Motor neuron (in vitro differentiated cells): ENCODE results near the gene MCTP2. TPM values are rescaled to one million over a fixed set of nuclear protein-coding genes. Genes with fewer than 3 reads are reported as not detected.

ENCODE experiments used
- ATAC-seq, 8 experiments: fragments of 200-7000 bp; cut with Tn5 transposase; replicated peaks in 6 of 8; 2 replicates each; pipeline ENCODE4 v1.8.0; 2021; ENCODE audit warnings: mild to moderate bottlenecking in 8 of 8, moderate library complexity in 8 of 8
- H3K27ac ChIP-seq, 2 donors: fragments of 250-450 bp; sonication (Bioruptor Pico); 2 replicates each; pipeline ENCODE4 v1.9.0; 2021; ENCODE audit warnings: antibody characterized with exemption in 2 of 2, mild to moderate bottlenecking in 2 of 2, moderate library complexity in 1 of 2
- H3K4me1 ChIP-seq, 2 donors: fragments of 250-450 bp; sonication (Bioruptor Pico); replicated peaks in 1 of 2; 2 replicates each; pipeline ENCODE4 v1.6.1; 2021; ENCODE audit warnings: antibody characterized with exemption in 2 of 2, mild to moderate bottlenecking in 2 of 2, moderate library complexity in 1 of 2
- H3K4me3 ChIP-seq, 5 donors: fragments of 250-450 bp; sonication (Bioruptor Pico); 2 replicates each; pipeline ENCODE4 v1.9.0; 2021; ENCODE audit warnings: antibody characterized with exemption in 5 of 5, mild to moderate bottlenecking in 5 of 5, moderate library complexity in 4 of 5
- WGBS, 10 experiments: fragments of 450-650 bp; shearing (Covaris generic); methylation state at CpG; one replicate each; pipeline ENCODE4 v1.0.0; 2022; 5-methylcytosine and 5-hydroxymethylcytosine counted together
- in situ Hi-C, 9 experiments: fragments of 400-800 bp; cut with MboI; loops; one replicate each; pipeline ENCODE4 v1.15.0; 2021; ENCODE audit warnings: low sequenced_read_pairs in 9 of 9, low pct_unique_long_range_greater_than_20kb in 2 of 9; ENCODE audit not compliant: unreplicated experiment in 9 of 9
- total RNA-seq, 8 experiments: library from RNA; unstranded; fragments of 300-600 nt; gene quantifications; 2 replicates each; pipeline versions ENCODE4 v1.2.3 to v1.2.4, GENCODE V29; 2022

The MCTP2 gene
- total RNA-seq, 8 experiments from 2014 or later = 0.11 to 50.8 (median 2.0) TPM

- Histone ChIP-seq H3K27ac (no peak overlapping the region), H3K4me3 (no peak overlapping the region), H3K4me1 (no peaks in the 10 kb centered on the region)
- WGBS, 10 experiments = 6 to 100% (median 95%) methylated on average over 1 to 2 of the region's 2 CpGs
- peak in 1 of 8 experiments; percentile 42 for ATAC-seq
- in situ Hi-C loops = no loop called here
Measured at GRCh38 chr15:94258246-94258645, 26.9 kb downstream of the MCTP2 start.

- WGBS, 10 experiments = 71 to 100% (median 90%) methylated on average over 1 of the region's 1 CpG; no CpG with 5 or more reads in 3 of the 10 experiments
- Histone ChIP-seq H3K27ac (no peak overlapping the region), H3K4me3 (no peak overlapping the region), H3K4me1 (no peaks in the 10 kb centered on the region)
- ATAC-seq = no peak
- in situ Hi-C loops = no loop called here
Measured at GRCh38 chr15:94259121-94259751, 27.9 kb downstream of the MCTP2 start.

GRCh38 chr15:94259863-94260262 is 28.5 kb downstream of the MCTP2 start:
- no peak overlapping the region for H3K4me3 ChIP-seq
- H3K27ac ChIP-seq = no peak overlapping the region
- ATAC-seq = no peak
- no peaks in the 10 kb centered on the region for H3K4me1 ChIP-seq
- in situ Hi-C loops = no loop called here
- 40 to 88% (median 61%) methylated on average over 1 to 3 of the region's 3 CpGs; no CpG with 5 or more reads in 4 of the 10 experiments for WGBS, 10 experiments

GRCh38 chr15:94262201-94262600 is 30.8 kb downstream of the MCTP2 start:
- no peak for ATAC-seq
- Histone ChIP-seq H3K27ac (no peak overlapping the region), H3K4me1 (peaks cover 0 to 2% of the 10 kb centered on the region in 2 donors), H3K4me3 (no peak overlapping the region)
- 0 to 86% (median 57%) methylated on average over 1 of the region's 1 CpG; no CpG with 5 or more reads in 1 of the 10 experiments for WGBS, 10 experiments
- in situ Hi-C loops = no loop called here

- Histone ChIP-seq H3K4me1 (peaks cover 0 to 2% of the 10 kb centered on the region in 2 donors), H3K27ac (no peak overlapping the region), H3K4me3 (no peak overlapping the region)
- ATAC-seq = peak in 2 of 8 experiments; percentile 75 to 79
- 0 to 100% (median 81%) methylated on average over 3 to 7 of the region's 7 CpGs; no CpG with 5 or more reads in 4 of the 10 experiments for WGBS, 10 experiments
- in situ Hi-C loops = no loop called here
Measured at GRCh38 chr15:94263341-94264273, 32.2 kb downstream of the MCTP2 start.

GRCh38 chr15:94265009-94265408 is 33.6 kb downstream of the MCTP2 start:
- 56 to 100% (median 93%) methylated on average over 1 to 4 of the region's 4 CpGs; no CpG with 5 or more reads in 1 of the 10 experiments for WGBS, 10 experiments

GRCh38 chr15:94265982-94266381 is 34.6 kb downstream of the MCTP2 start:
- Histone ChIP-seq H3K27ac (no peak overlapping the region), H3K4me1 (peaks cover 0 to 2% of the 10 kb centered on the region in 2 donors), H3K4me3 (no peak overlapping the region)
- 0 to 80% (median 66%) methylated on average over 1 to 6 of the region's 6 CpGs; no CpG with 5 or more reads in 1 of the 10 experiments for WGBS, 10 experiments
- ATAC-seq = peak; percentile 52 to 96 (median 78)
- in situ Hi-C loops = no loop called here

More at GRCh38 chr15:94265009-94265408, 33.6 kb downstream of the MCTP2 start:
- peaks cover 0 to 2% of the 10 kb centered on the region in 2 donors for H3K4me1 ChIP-seq
- peak in 1 of 8 experiments; percentile 2 for ATAC-seq
- H3K27ac ChIP-seq = no peak overlapping the region
- no peak overlapping the region for H3K4me3 ChIP-seq
- in situ Hi-C loops = no loop called here

- ATAC-seq = no peak
- no peak overlapping the region for H3K4me3 ChIP-seq
- in situ Hi-C loops = no loop called here
- H3K4me1 ChIP-seq = peaks cover 0 to 2% of the 10 kb centered on the region in 2 donors
- H3K27ac ChIP-seq = no peak overlapping the region
- WGBS, 10 experiments = 90 to 100% (median 94%) methylated on average over 1 to 3 of the region's 3 CpGs; no CpG with 5 or more reads in 2 of the 10 experiments
Measured at GRCh38 chr15:94266789-94267188, 35.4 kb downstream of the MCTP2 start.

GRCh38 chr15:94269954-94270353 is 38.6 kb downstream of the MCTP2 start:
- no peak for ATAC-seq
- Histone ChIP-seq H3K4me1 (peaks cover 0 to 2% of the 10 kb centered on the region in 2 donors), H3K4me3 (no peak overlapping the region), H3K27ac (no peak overlapping the region)
- WGBS, 10 experiments = 67 to 100% (median 82%) methylated on average over 1 to 2 of the region's 2 CpGs; no CpG with 5 or more reads in 2 of the 10 experiments
- in situ Hi-C loops = no loop called here

GRCh38 chr15:94270570-94270969 is 39.2 kb downstream of the MCTP2 start:
- Histone ChIP-seq H3K27ac (no peak overlapping the region), H3K4me3 (no peak overlapping the region), H3K4me1 (peaks cover 0 to 2% of the 10 kb centered on the region in 2 donors)
- in situ Hi-C loops = no loop called here
- WGBS, 10 experiments = 20 to 88% (median 69%) methylated on average over 1 to 2 of the region's 2 CpGs; no CpG with 5 or more reads in 1 of the 10 experiments
- ATAC-seq = no peak

- WGBS, 10 experiments = 45 to 90% (median 79%) methylated on average over 4 to 7 of the region's 7 CpGs
- Histone ChIP-seq H3K4me3 (no peak overlapping the region), H3K4me1 (no peaks in the 10 kb centered on the region), H3K27ac (no peak overlapping the region)
- no peak for ATAC-seq
- in situ Hi-C loops = no loop called here
Measured at GRCh38 chr15:94272251-94272898, 41.0 kb downstream of the MCTP2 start.

GRCh38 chr15:94273826-94274225 is 42.5 kb downstream of the MCTP2 start:
- 11 to 100% (median 83%) methylated on average over 1 of the region's 1 CpG; no CpG with 5 or more reads in 5 of the 10 experiments for WGBS, 10 experiments
- ATAC-seq = no peak
- in situ Hi-C loops = no loop called here
- Histone ChIP-seq H3K4me1 (no peaks in the 10 kb centered on the region), H3K4me3 (no peak overlapping the region), H3K27ac (no peak overlapping the region)

GRCh38 chr15:94274745-94275144 is 43.4 kb downstream of the MCTP2 start:
- no peak overlapping the region for H3K27ac ChIP-seq
- WGBS, 10 experiments = 63 to 100% (median 92%) methylated on average over 1 of the region's 1 CpG; no CpG with 5 or more reads in 1 of the 10 experiments
- H3K4me1 ChIP-seq = no peaks in the 10 kb centered on the region
- no peak overlapping the region for H3K4me3 ChIP-seq
- no peak for ATAC-seq
- in situ Hi-C loops = no loop called here
